HT-29 (cell line): ENCODE measurements around the gene NRM. TPM values are rescaled to one million over a fixed set of nuclear protein-coding genes. Genes with fewer than 3 reads are reported as not detected.
A peak's percentile ranks its signal among the peaks of the same experiment; 100 is the strongest.
"Not testable (repeated sequence)": the region's sequence is repeated elsewhere in the genome, so short reads cannot be mapped to it uniquely, and the experiment has no call there.

Experiments used
- DNase-seq: peaks from one replicate; pipeline ENCODE4 v3.0.0-alpha.2; 2015; ENCODE audit warnings: low spot score
- total RNA-seq: library from RNA; depleted of rRNA; stranded (reverse); fragments of >200 nt; shearing (Covaris generic); gene quantifications from 2 replicates; pipeline ENCODE4 v1.2.3, GENCODE V29; 2014

NRM gene
- total RNA-seq, 1 experiment from 2014 or later, result 18.3 TPM

- DNase-seq, result peak; percentile 98
These were observed 18.1 kb downstream of the NRM start, which contains the start of gene DHX16 for GRCh38 chr6:30672445-30673253. TSS of gene DHX16 (minus strand) at chr6:30673006. CDS start at chr6:30672841, 165 bp downstream.

GRCh38 chr6:30670760-30671527 lies 19.8 kb downstream of the NRM start:
- DNase-seq, result no peak

GRCh38 chr6:30666300-30666699 lies 24.5 kb downstream of the NRM start:
- DNase-seq, result not testable (repeated sequence)

GRCh38 chr6:30664994-30665767 lies 25.6 kb downstream of the NRM start:
- no peak for DNase-seq

- not testable (repeated sequence) for DNase-seq
These were observed 32.9 kb downstream of the NRM start for GRCh38 chr6:30657922-30658321.

- no peak for DNase-seq
These were observed 33.3 kb downstream of the NRM start for GRCh38 chr6:30657454-30657853.

- no peak for DNase-seq
These were observed 34.3 kb downstream of the NRM start for GRCh38 chr6:30656513-30656912.

GRCh38 chr6:30655743-30656094 lies 35.1 kb downstream of the NRM start:
- DNase-seq, result no peak

- no peak for DNase-seq
These were observed 35.7 kb downstream of the NRM start for GRCh38 chr6:30654798-30655742.

GRCh38 chr6:30651143-30651542 lies 39.6 kb downstream of the NRM start:
- no peak for DNase-seq

- peak; percentile 68 for DNase-seq
These were observed 43.3 kb downstream of the NRM start for GRCh38 chr6:30647242-30648116.

- DNase-seq, result peak; percentile 91
These were observed 44.1 kb downstream of the NRM start, which contains the start of gene C6orf136 for GRCh38 chr6:30646450-30647241. TSS of gene C6orf136 (plus strand) at chr6:30647133. CDS start at chr6:30647232, 99 bp downstream.

GRCh38 chr6:30645989-30646388 lies 44.8 kb downstream of the NRM start:
- no peak for DNase-seq

- DNase-seq, result no peak
These were observed 46.0 kb downstream of the NRM start for GRCh38 chr6:30644769-30645168.

GRCh38 chr6:30643656-30644055 lies 47.1 kb downstream of the NRM start:
- DNase-seq, result no peak

- no peak for DNase-seq
These were observed 49.7 kb downstream of the NRM start for GRCh38 chr6:30641048-30641447.

GRCh38 chr6:30640481-30640880 lies 50.3 kb downstream of the NRM start:
- DNase-seq, result no peak
